HepG2 (cell line): ENCODE data around the gene ZNF48. TPM values are rescaled to one million over a fixed set of nuclear protein-coding genes. Genes with fewer than 3 reads are reported as not detected.
A peak's percentile ranks its signal among the peaks of the same experiment; 100 is the strongest.

Experiments
- BCL6 ChIP-seq: IDR thresholded peaks from 2 replicates; pipeline ENCODE4 v1.6.1; 2016; ENCODE audit warnings: missing genetic modification reagents, missing compliant biosample characterization
- CREB1 ChIP-seq, 2 experiments: fragments of 450-650 bp in 1 of 2; IDR thresholded peaks; 2 replicates each; pipeline ENCODE4 v1.6.1; 2016 to 2017; ENCODE audit warnings: control low read depth in 1 of 2, mild to moderate bottlenecking in 1 of 2, missing compliant biosample characterization in 1 of 2, missing genetic modification characterization in 1 of 2
- DNMT3B ChIP-seq: conservative IDR thresholded peaks from 2 replicates; pipeline ENCODE4 v1.6.1; 2016; ENCODE audit warnings: missing biosample characterization, control low read depth
- MED1 ChIP-seq: sonication (generic); formaldehyde crosslinking; IDR thresholded peaks from 2 replicates; pipeline ENCODE4 v1.4.0; 2020; ENCODE audit warnings: missing genetic modification reagents
- MLXIP ChIP-seq: sonication (generic); formaldehyde crosslinking; IDR thresholded peaks from 2 replicates; pipeline ENCODE4 v1.9.0; 2021; ENCODE audit warnings: missing genetic modification reagents, borderline replicate concordance
- RERE ChIP-seq: IDR thresholded peaks from 2 replicates; pipeline ENCODE4 v1.6.1; 2016; ENCODE audit warnings: low read depth, missing genetic modification reagents, missing compliant biosample characterization
- TOE1 ChIP-seq: sonication (generic); formaldehyde crosslinking; IDR thresholded peaks from 2 replicates; pipeline ENCODE4 v1.4.0; 2020; ENCODE audit warnings: mild to moderate bottlenecking, missing genetic modification reagents
- ZBTB3 ChIP-seq: sonication (generic); formaldehyde crosslinking; IDR thresholded peaks from 2 replicates; pipeline ENCODE4 v1.4.0; 2020; ENCODE audit warnings: low read depth, mild to moderate bottlenecking, moderate library complexity, missing genetic modification reagents, borderline replicate concordance
- ZNF230 ChIP-seq: sonication (generic); formaldehyde crosslinking; IDR thresholded peaks from 2 replicates; pipeline ENCODE4 v1.4.0; 2020; ENCODE audit warnings: mild to moderate bottlenecking, missing genetic modification reagents
- ZNF331 ChIP-seq: sonication (generic); formaldehyde crosslinking; IDR thresholded peaks from 2 replicates; pipeline ENCODE4 v1.4.0; 2020; ENCODE audit warnings: missing genetic modification reagents
- ZNF430 ChIP-seq: sonication (generic); formaldehyde crosslinking; IDR thresholded peaks from 2 replicates; pipeline ENCODE4 v1.9.0; 2021; ENCODE audit warnings: mild to moderate bottlenecking, missing genetic modification reagents
- ZNF576 ChIP-seq: sonication (generic); formaldehyde crosslinking; IDR thresholded peaks from 2 replicates; pipeline ENCODE4 v1.4.0; 2020; ENCODE audit warnings: mild to moderate bottlenecking, missing genetic modification reagents
- ZNF704 ChIP-seq: sonication (generic); formaldehyde crosslinking; IDR thresholded peaks from 2 replicates; pipeline ENCODE4 v1.8.1; 2023; ENCODE audit warnings: mild to moderate bottlenecking, inconsistent platforms, moderate library complexity, missing genetic modification reagents, borderline replicate concordance
- ZNF761 ChIP-seq: sonication (generic); formaldehyde crosslinking; conservative IDR thresholded peaks from 2 replicates; pipeline ENCODE4 v1.4.0; 2020; ENCODE audit warnings: mild to moderate bottlenecking, missing genetic modification reagents
- ZNF768 ChIP-seq: sonication (generic); formaldehyde crosslinking; IDR thresholded peaks from 2 replicates; pipeline ENCODE4 v1.4.0; 2020; ENCODE audit warnings: missing genetic modification reagents
- ZNF781 ChIP-seq: sonication (generic); formaldehyde crosslinking; IDR thresholded peaks from 2 replicates; pipeline ENCODE4 v1.5.1; 2020; ENCODE audit warnings: borderline replicate concordance, mild to moderate bottlenecking, missing genetic modification reagents; ENCODE audit errors: not compliant biosample characterization
- ZNF788 ChIP-seq: sonication (generic); formaldehyde crosslinking; IDR thresholded peaks from 2 replicates; pipeline ENCODE4 v1.5.0; 2020; ENCODE audit warnings: mild to moderate bottlenecking, missing genetic modification reagents, borderline replicate concordance
- ZSCAN9 ChIP-seq: IDR thresholded peaks from 2 replicates; pipeline ENCODE4 v1.6.1; 2016; ENCODE audit warnings: borderline replicate concordance
- polyA plus RNA-seq, 8 experiments: library from polyadenylated mRNA; depleted of rRNA in 3 of 8; stranded (reverse) in 7 of 8; unstranded in 1 of 8; fragments of >200 nt; fragmentation: Illumina TruSeq in 4 of 8; extraction: Trizol in 4 of 8; gene quantifications; 2 replicates each; pipeline versions ENCODE4 v1.2.1 to v1.2.3, GENCODE V29; 2011 to 2016; ENCODE audit warnings: low read depth in 4 of 8, missing spikeins in 1 of 8, mixed read lengths in 1 of 8; ENCODE audit not compliant: insufficient read depth in 1 of 8
- total RNA-seq, 5 experiments: library from RNA; depleted of rRNA; stranded (reverse); fragments of >200 nt; fragmentation: Illumina TruSeq; extraction: Trizol; gene quantifications; 2 replicates each; pipeline ENCODE4 v1.2.3, GENCODE V29; 2016; ENCODE audit warnings: low read depth in 1 of 5

ZNF48 gene
- total and polyA plus RNA-seq, 2 of the 13 experiments (the other 11 are each of a cell fraction or from before 2014, with no cell fraction given), result 9.9 to 12.3 TPM

- TF ChIP-seq RERE (CRISPR knock-in tag), result 0 out of 2 replicates have a peak, but pooled peaks have one; percentile 22
- no peak for TF ChIP-seq CREB1 (IDR thresholded peaks at IDR 0.05)
- peak; percentile 75 for TF ChIP-seq CREB1 (CRISPR knock-in tag; IDR thresholded peaks at IDR 0.05)
- TF ChIP-seq ZNF230, result no peak
- peak; percentile 68; the same call in 1 of the 2 replicates for TF ChIP-seq TOE1 (CRISPR knock-in tag)
- peak; percentile 83; the same call in 1 of the 2 replicates for TF ChIP-seq ZNF761 (CRISPR knock-in tag)
- peak; percentile 82; the same call in 1 of the 2 replicates for TF ChIP-seq ZSCAN9 (CRISPR knock-in tag)
- TF ChIP-seq ZNF430, result peak; percentile 88
- TF ChIP-seq MLXIP, result no peak
- TF ChIP-seq BCL6, result peak; percentile 73; the same call in 1 of the 2 replicates
- TF ChIP-seq ZNF781, result peak; percentile 25
- peak; percentile 88 for TF ChIP-seq MED1
- TF ChIP-seq ZBTB3 (CRISPR knock-in tag), result peak; percentile 100
- TF ChIP-seq ZNF768, result peak; percentile 14; the same call in 1 of the 2 replicates
- peak; percentile 58; the same call in 1 of the 2 replicates for TF ChIP-seq ZNF788
- 0 out of 2 replicates have a peak, but pooled peaks have one; percentile 67 for TF ChIP-seq DNMT3B
- no peak for TF ChIP-seq ZNF704 (CRISPR knock-in tag)
- 0 out of 2 replicates have a peak, but pooled peaks have one; percentile 20 for TF ChIP-seq ZNF576 (CRISPR knock-in tag)
- TF ChIP-seq ZNF331 (CRISPR knock-in tag), result peak; percentile 37; the same call in 1 of the 2 replicates
Observed at GRCh38 chr16:30447512-30448226, 52.4 kb downstream of the ZNF48 start (continued).
